Lower leg skin (tissue), 4 donors: ENCODE measurements around the gene AATK. TPM values are rescaled to one million over a fixed set of nuclear protein-coding genes. Genes with fewer than 3 reads are reported as not detected.

ENCODE experiments used
- DNase-seq, 2 donors: peaks; one replicate each; pipeline ENCODE4 v3.0.0-alpha.2; 2019; ENCODE audit warnings: low spot score in 2 of 2
- H3K4me3 ChIP-seq: fragments of 200-600 bp; sonication (generic); 2 replicates; pipeline ENCODE4 v1.5.1; 2017; ENCODE audit warnings: mild to moderate bottlenecking, low read depth; ENCODE audit not compliant: poor library complexity, severe bottlenecking
- POLR2A ChIP-seq, 2 donors: fragments of 450-650 bp; IDR thresholded peaks; one replicate each; pipeline ENCODE4 v1.6.1; 2016 to 2017; ENCODE audit warnings: antibody characterized with exemption in 2 of 2, mild to moderate bottlenecking in 1 of 2, moderate library complexity in 1 of 2
- WGBS, 2 donors: methylation state at CpG; one replicate each; pipeline ENCODE4 v1.1.5; 2018; 5-methylcytosine and 5-hydroxymethylcytosine counted together
- intact Hi-C: fragments of 100-400 bp; cut with DNase I; formaldehyde crosslinking; loops from one replicate; pipeline ENCODE4 v1.15.0; 2023; ENCODE audit warnings: low total_unique reads
- total RNA-seq, 4 donors: library from RNA; depleted of rRNA; stranded (reverse); fragments of >200 nt; gene quantifications; one replicate each; pipeline ENCODE4 v1.1.0, GENCODE V29; 2016
- TF ChIP-seq, protein P1 (sequence below), 3 donors: fragments of 450-650 bp; IDR thresholded peaks; one replicate each; pipeline ENCODE4 v1.5.1; 2016; ENCODE audit warnings: antibody characterized with exemption in 3 of 3, mild to moderate bottlenecking in 3 of 3, moderate library complexity in 2 of 3

The AATK gene
- total RNA-seq, 4 donors from 2014 or later: 0.81 to 3.5 (median 2.2) TPM

DNA sequence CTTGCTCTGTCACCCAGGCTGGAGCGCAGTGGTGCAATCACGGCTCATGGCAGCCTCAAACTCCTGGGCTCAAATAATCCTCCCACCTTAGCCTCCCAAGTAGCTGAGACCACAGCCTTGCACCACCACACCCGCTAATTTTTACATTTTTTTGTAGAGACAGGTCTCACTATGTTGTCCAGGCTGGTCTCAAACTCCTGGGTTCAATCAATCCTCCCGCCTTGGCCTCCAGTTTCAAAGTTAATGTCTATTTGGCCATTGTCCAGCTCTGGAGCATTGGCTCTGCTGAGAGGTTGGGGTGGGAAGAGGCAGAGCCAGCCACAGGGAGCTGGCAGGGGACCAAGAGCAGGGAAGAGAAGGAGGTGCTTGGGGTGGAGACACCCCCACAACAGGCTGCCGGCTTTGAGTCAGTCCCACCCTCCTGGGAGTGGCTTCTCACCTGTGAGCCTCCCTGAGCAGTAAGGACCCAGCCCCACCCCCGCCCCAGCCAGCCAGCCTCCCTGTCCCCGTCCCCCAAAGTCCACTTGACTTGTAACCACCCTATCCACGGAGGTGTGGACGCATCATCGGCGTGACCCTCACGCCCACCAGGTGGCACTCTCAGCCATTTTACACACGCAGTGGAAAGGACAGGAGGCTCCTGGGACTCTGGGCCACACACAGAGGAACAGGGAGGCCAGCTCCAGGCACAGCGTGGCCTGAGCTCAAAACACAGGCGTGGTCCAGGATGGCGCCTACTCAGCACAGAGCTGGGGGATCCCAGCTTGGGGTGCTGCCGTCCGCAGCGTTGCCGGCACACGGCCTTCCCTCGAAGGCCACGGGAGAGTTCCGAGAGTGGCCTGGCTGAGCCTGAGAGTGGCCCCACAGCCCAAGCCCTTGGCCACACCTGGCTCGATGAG lies 23.5 kb downstream of the AATK start:
- WGBS, 2 donors: 30 to 31% methylated on average over 13 to 14 of the region's 25 CpGs
- peak; percentile 68 to 94 for DNase-seq
- intact Hi-C loops: no loop called here
- TF ChIP-seq, protein P1, sequence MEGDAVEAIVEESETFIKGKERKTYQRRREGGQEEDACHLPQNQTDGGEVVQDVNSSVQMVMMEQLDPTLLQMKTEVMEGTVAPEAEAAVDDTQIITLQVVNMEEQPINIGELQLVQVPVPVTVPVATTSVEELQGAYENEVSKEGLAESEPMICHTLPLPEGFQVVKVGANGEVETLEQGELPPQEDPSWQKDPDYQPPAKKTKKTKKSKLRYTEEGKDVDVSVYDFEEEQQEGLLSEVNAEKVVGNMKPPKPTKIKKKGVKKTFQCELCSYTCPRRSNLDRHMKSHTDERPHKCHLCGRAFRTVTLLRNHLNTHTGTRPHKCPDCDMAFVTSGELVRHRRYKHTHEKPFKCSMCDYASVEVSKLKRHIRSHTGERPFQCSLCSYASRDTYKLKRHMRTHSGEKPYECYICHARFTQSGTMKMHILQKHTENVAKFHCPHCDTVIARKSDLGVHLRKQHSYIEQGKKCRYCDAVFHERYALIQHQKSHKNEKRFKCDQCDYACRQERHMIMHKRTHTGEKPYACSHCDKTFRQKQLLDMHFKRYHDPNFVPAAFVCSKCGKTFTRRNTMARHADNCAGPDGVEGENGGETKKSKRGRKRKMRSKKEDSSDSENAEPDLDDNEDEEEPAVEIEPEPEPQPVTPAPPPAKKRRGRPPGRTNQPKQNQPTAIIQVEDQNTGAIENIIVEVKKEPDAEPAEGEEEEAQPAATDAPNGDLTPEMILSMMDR (IDR thresholded peaks at IDR 0.05): no peak
- TF ChIP-seq POLR2A (IDR thresholded peaks at IDR 0.05): no peak
- H3K4me3 ChIP-seq: no peak overlapping the region

DNA sequence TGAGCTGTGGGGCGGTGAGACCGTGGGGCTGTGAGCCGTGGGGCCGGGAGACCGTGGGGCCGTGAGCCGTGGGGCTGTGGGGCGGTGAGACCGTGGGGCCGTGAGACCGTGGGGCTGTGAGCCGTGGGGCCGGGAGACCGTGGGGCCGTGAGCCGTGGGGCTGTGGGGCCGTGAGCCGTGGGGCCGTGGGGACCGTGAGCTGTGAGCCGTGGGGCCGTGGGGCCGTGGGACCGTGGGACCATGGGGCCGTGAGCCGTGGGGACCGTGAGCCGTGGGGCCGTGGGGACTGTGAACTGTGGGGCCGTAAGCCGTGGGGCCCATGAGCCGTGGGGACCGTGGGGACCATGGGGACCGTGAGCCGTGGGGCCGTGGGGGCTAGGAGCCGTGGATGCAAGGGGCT lies 25.3 kb downstream of the AATK start:
- no peak overlapping the region for H3K4me3 ChIP-seq
- TF ChIP-seq POLR2A (IDR thresholded peaks at IDR 0.05): no peak
- TF ChIP-seq, protein P1 (IDR thresholded peaks at IDR 0.05): no peak
- intact Hi-C loops: no loop called here
- 92 to 95% methylated on average over 36 to 37 of the region's 37 CpGs for WGBS, 2 donors
- no peak for DNase-seq

DNA sequence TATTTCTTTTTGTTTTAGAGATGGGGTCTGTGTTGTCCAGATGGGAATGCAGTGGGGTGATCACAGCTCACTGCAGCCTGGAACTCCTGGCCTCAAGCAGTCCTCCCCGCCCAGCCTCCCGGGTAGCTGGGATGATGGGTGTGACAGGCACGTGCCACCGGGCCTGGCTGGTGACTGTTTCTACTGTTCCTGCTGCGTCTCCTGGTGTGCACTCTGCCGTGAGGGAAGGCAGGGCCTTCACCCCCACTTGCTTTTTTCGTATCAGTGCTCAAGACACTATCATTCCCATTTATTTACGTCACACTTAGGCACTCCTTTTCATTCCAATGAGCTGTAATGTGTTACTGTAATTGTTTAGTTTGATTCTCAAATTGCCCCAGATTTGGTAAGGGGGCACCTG lies 26.0 kb downstream of the AATK start:
- WGBS, 2 donors: 54 to 56% methylated on average over 8 of the region's 8 CpGs
- TF ChIP-seq POLR2A (IDR thresholded peaks at IDR 0.05): no peak
- TF ChIP-seq, protein P1 (IDR thresholded peaks at IDR 0.05): no peak
- intact Hi-C loops: no loop called here
- no peak for DNase-seq
- no peak overlapping the region for H3K4me3 ChIP-seq

DNA sequence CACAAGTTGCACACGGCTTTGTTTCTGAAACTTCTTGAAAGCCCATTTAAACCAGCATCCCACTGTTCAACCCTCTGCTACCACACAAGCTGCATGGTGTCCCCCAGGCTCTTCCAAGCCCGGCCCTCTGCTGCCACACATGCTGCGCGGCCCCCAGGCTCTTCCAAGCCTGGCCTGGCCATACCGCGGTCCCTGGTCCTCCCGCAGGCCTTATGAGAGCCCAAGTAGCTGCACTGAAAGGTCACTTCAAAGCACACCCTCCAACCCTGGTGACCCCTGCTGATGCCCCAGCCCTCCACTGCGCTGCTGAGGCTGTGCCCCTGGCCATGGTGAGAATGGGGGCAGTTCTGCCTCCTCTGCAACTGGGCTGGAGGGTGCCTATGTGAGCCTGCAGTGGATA lies 26.6 kb downstream of the AATK start:
- no peak for DNase-seq
- H3K4me3 ChIP-seq: no peak overlapping the region
- 86 to 87% methylated on average over 5 to 8 of the region's 8 CpGs for WGBS, 2 donors
- intact Hi-C loops: no loop called here
- TF ChIP-seq, protein P1 (IDR thresholded peaks at IDR 0.05): no peak
- no peak for TF ChIP-seq POLR2A (IDR thresholded peaks at IDR 0.05)

DNA sequence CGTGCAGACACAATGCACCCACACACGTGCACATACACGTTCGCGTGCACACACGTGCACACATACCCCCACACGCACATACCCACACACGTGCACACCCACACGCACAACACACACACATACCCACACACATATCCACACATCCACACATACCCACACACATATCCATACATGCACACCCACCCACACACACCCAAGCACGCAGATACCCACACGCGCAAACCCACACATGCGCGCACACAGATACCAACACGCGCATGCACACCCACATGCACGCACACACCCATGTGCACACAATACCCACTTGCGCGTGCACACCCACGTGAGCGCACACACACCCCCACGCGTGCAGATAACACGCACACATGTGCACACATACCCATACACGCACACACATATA lies 27.5 kb downstream of the AATK start:
- 94% methylated on average over 25 of the region's 25 CpGs for WGBS, 2 donors
- intact Hi-C loops: no loop called here
- no peak for TF ChIP-seq POLR2A (IDR thresholded peaks at IDR 0.05)
- TF ChIP-seq, protein P1 (IDR thresholded peaks at IDR 0.05): no peak
- DNase-seq: no peak
- H3K4me3 ChIP-seq: no peak overlapping the region
